Epithelial cell of esophagus (primary cell): Measurements from ENCODE around the gene IP6K1.

Source experiments
- DNase-seq: peaks from one replicate; pipeline ENCODE4 v3.0.0; 2010; ENCODE audit warnings: low read depth
- H3K4me3 ChIP-seq: 2 replicates; pipeline ENCODE4 v1.5.1; 2011; ENCODE audit warnings: mild to moderate bottlenecking, low read length, control low read depth
- TF ChIP-seq, protein P1 (sequence below): IDR thresholded peaks from 2 replicates; pipeline ENCODE4 v1.5.1; 2011; ENCODE audit warnings: low read depth, mild to moderate bottlenecking, low read length, control low read depth, inconsistent platforms; ENCODE audit not compliant: insufficient read depth; ENCODE audit errors: missing control alignments

IP6K1 gene

DNA sequence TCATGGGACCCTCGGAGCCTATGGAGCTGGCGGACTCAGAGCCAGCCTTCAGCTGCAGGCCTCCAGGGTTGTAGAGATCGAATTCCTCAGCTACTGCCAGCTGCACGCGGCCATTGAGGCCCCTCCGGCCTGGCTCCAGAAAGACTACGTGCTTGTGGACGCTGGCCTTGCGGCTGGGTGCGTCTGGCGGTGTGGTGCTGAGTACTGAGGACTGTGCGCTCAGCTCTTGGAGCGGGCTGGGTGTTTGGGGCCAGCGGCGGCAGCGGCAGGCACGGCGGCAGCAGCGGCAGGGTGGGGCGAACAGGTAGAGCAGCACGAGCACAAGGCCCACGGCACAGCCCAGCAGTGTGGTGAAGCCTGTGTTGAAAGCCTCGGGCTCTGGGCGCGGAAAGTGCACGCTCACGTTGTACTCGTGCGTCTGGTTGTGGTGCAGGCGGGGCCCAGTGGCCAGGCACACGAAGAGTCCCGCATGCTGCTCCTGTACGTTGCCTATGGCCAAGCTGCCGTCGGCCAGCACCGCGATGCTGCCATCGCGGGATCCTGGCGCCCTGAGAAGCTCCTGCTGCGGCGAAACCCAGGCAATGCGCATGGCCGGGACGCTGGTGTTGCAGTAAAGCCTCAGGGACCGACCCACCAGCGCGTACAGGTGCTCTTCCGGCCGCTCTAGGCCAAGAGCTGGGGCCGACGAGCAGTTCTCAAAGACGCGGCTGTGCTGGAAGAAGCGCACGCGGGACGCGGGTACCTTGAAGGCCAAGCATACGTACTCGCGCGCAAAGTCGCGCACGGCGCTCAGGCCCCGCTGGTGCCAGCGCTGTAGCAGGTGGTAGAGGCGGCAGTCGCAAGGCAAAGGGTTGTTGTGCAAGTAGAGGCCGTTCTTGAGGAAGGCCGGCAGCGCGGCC, 68.1 kb downstream of the IP6K1 start:
- H3K4me3 ChIP-seq = peak overlapping the region; percentile 46
- TF ChIP-seq, protein P1, sequence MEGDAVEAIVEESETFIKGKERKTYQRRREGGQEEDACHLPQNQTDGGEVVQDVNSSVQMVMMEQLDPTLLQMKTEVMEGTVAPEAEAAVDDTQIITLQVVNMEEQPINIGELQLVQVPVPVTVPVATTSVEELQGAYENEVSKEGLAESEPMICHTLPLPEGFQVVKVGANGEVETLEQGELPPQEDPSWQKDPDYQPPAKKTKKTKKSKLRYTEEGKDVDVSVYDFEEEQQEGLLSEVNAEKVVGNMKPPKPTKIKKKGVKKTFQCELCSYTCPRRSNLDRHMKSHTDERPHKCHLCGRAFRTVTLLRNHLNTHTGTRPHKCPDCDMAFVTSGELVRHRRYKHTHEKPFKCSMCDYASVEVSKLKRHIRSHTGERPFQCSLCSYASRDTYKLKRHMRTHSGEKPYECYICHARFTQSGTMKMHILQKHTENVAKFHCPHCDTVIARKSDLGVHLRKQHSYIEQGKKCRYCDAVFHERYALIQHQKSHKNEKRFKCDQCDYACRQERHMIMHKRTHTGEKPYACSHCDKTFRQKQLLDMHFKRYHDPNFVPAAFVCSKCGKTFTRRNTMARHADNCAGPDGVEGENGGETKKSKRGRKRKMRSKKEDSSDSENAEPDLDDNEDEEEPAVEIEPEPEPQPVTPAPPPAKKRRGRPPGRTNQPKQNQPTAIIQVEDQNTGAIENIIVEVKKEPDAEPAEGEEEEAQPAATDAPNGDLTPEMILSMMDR = no peak
- DNase-seq = peak; percentile 47

DNA sequence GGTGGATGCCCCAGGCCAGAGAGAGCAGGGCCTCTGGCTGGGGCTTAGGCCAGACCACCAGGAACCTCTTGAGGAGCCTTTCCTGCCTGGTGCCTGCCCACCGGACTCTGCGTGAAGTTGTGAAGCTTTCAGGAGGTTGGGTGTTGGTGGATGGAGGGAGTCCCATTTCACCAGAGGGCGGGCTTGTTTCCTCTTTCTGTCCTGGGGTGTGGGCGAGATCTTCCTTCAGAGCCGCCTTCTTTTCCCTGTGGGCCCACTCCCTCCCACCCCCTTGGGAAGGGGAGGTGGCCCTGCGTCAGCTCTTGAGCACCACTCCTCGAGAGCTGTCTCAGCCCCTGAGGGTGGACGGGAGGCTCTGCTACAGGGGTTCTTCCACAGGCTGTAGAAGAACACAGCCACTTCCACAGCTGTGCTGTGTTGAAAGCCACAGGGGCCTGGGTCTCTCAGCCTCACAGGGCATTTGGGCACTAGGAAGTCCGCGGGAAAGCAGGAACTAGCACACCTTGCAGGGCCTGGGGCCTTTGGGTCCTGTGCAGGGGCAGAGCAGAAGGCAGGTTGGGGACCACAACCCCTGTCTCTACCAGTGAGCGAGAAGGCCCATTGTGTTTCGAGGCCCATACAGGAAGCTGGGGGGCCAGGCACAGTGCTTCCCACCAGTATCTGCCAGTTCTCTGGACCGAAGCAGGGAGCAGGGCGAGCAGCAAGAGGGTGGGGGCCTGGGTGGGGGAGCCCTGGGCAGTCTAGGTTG, 69.0 kb downstream of the IP6K1 start:
- no peak for DNase-seq
- no peak overlapping the region for H3K4me3 ChIP-seq
- TF ChIP-seq, protein P1 = no peak

DNA sequence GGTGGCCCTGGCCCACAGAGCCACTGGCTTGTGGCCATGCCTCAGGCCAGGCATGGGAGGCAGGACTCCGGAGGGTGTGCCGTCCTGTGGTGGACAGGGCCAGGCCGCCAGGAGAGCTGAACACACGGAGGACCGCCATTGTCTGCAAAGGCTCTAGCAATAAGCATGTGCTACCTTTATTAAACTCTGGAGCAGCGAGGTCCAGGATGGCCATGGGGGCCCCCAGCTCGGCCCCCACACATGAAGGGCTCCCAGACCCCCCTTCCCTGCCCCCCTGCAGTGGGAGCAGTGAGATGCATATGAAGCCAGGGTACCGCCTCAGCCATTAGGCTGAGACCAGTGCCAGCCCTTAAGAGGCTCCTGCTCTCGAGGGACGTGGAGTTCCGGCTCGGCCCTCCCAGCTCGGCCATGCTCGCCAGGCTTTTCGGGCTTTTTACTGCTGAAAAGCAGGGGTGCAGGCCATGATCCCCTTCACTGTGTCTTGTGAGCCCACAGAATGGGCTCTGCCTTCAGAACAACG, 69.6 kb downstream of the IP6K1 start:
- TF ChIP-seq, protein P1 = no peak
- no peak overlapping the region for H3K4me3 ChIP-seq
- DNase-seq = no peak

DNA sequence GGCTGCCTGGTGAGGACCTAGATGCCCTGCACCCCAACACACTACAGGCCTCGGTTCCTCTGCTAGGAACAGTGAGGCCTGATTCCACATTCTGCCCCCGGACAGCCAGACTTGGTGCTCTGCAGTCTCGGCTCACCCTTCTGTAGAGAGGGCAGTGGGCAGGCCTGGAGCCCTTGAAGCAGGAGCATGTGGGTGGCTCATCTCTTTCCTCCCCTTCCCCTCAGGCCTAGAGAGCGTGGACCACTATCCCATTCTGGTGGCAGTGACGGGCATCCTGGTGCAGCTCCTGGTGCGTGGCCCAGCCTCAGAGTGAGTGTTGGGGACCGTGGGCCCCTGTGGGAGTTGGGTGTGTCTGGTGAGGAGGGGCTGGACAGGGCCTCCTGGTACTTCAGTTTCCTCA, 70.2 kb downstream of the IP6K1 start:
- DNase-seq = no peak
- TF ChIP-seq, protein P1 = no peak

DNA sequence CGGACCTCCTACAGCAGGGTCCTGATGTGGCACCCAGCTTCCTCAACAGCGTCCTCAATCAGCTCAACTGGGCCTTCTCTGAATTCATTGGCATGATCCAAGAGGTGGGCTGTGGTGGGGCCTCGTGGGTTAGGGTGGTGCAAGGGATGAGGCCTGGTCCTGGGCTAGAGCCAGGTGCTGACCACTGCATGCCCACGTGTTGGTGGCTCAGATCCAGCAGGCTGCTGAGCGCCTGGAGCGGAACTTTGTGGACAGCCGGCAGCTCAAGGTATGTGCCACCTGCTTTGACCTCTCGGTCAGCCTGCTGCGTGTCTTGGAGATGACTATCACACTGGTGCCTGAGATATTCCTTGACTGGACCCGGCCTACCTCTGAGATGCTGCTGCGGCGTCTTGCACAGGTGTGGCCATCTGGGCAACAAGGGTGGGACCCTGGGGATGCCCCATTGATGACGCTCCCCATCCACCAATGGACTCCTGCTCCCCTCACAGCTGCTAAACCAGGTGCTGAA, 70.7 kb downstream of the IP6K1 start:
- TF ChIP-seq, protein P1 = no peak
- no peak overlapping the region for H3K4me3 ChIP-seq
- no peak for DNase-seq

More for the DNA sequence above, 70.2 kb downstream of the IP6K1 start:
- H3K4me3 ChIP-seq = no peak overlapping the region

DNA sequence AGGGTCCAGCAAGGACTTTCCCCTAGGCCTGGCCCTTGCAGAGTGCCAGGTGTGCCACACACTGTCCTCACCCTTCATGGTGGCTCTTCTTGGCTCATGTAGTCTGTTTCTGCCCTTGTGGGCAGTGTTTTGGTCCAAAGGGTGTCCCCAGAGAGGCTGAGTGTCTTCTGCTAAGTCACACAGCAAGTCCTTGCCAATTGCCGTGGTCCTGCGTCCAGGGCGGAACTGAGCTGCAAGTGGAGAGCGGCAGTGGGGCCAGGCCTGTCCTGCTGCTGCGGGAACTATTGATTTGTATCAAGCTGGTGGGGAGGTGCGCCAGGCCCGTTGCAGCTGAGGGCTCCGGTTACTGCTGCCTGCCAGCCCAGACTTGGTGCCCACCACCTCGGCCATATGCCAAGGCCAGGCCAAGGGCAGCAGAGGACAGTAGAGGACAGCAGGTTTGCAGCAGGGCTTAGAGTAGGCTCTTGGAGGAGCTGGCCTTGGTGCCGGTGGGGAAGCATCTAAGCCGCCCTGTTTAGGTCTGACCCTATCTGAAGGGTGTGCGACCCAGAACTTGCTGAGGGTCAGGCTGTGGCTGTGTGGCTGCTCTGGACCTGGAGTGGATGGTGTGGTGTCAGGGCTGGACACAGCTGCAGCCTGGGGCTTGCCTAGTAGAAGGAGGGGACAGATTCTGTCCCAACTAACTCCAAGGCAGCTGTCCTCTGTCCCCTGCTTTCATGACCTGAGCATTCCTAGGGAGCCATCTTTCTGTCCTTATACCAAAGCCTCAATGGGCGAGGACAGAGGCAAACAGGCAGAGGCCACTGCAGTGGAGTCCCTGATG, 71.4 kb downstream of the IP6K1 start:
- H3K4me3 ChIP-seq = no peak overlapping the region
- no peak for DNase-seq
- TF ChIP-seq, protein P1 = no peak
